Activated T-cell treated with anti-CD3 and anti-CD28 coated beads for 4 hours (primary cell): ENCODE results near the gene NR6A1.

Source experiments
- DNase-seq: peaks from one replicate; pipeline ENCODE4 v3.0.0-alpha.2; 2020

NR6A1 gene

DNA sequence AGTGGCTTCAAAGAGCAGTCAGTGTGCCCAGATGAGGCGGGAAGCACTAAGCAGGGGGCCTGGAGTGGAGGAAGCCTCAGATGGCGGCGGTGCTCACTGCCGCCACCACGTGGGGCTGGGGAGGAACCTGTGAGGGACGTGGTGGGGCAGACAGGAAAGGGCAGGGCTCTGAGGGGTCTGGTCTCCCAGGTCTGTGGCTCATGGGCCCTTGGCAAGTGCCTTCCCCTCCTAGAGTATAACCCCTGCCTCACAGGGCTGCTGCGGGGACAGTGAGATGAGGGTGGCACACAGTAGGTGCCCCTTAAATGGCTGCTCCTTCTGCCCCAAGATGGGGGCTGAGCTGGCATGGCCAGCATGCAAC lies 290.5 kb downstream of the NR6A1 start:
- no peak for DNase-seq

DNA sequence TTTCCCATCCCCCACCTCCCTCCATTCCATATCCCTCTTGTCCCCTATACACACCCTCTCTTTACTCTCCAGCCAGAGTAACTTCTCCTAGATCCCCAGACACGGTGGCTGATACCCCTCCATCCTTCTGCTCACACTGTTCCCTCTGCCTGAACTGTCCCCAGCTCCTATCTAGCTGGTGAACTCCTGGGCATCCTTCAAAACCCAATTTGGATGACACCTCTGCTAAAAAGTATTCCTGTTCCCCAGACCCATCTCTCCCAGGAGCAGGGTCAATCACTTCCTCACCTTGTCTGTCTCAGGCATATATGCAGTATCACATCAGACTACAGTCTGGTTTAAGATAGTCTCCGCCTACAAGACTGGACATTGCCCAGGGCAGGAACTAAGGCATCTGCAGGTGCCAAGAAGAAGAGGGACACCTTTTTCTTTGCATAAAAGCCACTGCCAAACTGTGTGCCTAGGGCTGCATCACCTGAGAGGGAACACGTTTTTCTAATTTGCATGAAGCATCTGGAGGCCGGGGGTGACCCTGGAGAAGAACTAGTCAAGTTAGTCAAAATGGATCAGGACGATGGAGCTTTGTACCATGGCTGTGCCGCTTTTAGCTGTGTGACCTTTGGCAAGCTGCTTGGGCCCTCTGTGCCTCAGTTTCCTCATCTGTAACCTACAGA lies 291.0 kb downstream of the NR6A1 start:
- no peak for DNase-seq

GRCh38 chr9:124479371-124479770 lies 291.7 kb downstream of the NR6A1 start:
- no peak for DNase-seq

- no peak for DNase-seq
These were observed 292.8 kb downstream of the NR6A1 start for GRCh38 chr9:124478354-124478753.

DNA sequence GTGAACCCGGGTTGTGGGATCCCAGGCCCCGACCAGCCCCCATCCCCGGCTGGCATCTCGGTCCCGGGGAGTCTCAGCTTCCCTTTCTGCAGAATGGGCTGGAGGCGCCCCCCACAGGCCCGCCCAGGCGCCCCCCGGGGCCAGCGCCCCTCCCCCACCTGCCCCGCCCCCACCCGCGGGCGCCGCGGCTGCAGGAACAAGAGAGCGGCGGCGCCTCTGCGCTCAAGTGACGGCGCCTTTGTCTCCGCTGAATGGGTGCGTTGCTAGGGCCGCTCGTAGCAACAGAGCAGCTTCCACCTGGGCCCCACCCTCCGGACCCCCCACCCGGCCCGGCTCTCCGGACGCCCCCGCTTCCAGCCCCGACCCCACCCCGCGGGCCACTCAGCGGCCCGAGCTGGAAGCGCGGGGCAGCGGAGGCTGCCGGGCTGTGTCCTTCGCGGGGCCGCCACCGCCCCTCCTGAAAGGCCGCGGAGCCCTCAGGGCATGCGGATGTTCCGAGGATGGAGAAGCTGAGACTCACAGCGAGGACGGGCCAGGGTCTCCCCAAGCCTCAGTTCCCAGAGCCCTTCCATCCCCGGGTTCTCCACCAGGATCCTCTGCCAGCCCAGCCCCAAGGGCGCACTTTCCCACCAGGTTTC lies 293.3 kb downstream of the NR6A1 start:
- no peak for DNase-seq

DNA sequence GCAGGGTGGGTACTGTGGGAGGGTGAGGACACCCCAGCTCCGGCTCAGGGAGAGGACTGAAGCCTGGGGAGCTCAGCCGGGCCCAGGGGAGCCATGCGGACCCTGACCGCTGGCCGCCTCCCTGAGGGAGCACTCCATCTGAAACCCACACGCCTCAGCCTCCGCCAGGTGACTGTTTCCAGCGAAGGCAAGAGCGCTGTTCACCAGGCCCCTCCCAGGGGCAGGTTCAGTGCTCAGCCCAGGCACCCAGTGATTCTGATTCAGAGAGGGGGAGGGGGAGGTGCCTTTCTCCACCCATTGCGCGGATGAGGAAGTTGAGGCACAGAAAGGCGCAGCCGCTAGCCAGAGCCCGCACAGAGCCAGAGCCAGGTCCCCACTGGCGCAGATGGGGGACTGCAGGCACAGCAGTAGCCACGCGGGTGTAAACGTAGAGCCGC lies 293.9 kb downstream of the NR6A1 start:
- no peak for DNase-seq

GRCh38 chr9:124475868-124476690 lies 295.0 kb downstream of the NR6A1 start:
- DNase-seq: no peak

DNA sequence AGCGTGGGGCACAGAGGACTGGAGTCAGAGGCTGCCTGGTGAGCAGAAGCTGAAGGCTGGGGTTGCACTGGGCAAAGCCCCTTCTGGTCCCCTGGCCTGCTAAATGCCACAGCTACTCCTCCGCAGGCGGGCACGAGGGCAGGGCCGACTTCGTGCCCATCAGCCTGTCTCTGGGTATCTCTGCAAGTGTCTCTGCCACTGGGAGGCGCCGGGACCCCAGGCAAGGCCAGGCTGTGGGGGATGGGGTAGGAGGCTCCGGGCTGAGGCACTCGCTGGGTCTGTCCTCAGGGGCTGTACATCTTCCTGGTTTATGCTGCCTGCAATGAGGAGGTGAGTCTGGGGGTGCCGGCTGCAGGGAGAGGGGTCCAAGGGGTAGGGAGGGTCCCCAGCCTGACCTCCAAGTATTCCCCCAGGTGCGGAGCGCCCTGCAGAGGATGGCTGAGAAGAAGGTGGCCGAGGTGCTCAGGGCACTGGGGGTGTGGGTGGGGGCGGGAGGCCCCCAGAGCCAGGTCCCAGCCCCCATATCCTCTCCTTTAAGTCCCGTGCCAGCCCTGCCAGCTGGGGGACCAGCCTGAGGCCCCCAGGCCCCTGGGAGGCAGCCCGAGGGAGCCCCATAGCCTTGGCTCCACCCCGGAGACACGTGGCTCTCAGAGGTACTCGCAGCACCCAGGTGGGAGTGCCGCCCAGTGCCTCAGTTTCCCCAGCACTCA lies 295.8 kb downstream of the NR6A1 start:
- no peak for DNase-seq

GRCh38 chr9:124474151-124474550 lies 297.0 kb downstream of the NR6A1 start:
- no peak for DNase-seq

GRCh38 chr9:124473310-124473709 lies 297.8 kb downstream of the NR6A1 start:
- DNase-seq: no peak

- DNase-seq: no peak
These were observed 298.3 kb downstream of the NR6A1 start for GRCh38 chr9:124472770-124473169.

DNA sequence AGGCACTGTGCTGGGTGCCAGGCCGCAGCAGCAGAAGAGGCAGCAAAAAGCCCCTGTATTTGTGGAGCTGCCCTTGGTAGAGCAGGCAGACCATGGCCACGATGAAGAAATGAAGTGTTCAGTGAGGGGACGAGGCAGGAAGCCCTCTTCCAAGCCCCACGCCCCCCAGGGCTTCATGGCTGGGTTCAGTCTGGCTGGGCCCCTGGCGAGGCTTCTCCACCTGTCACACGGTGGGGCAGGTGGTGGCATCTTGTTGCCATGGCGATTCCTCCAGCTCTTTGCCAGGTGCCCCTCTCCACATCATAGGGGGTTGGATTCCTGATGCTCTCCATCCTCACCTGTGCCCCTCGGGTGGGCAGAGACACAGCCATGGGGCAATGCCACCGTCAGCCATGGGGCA lies 299.4 kb downstream of the NR6A1 start:
- DNase-seq: no peak

DNA sequence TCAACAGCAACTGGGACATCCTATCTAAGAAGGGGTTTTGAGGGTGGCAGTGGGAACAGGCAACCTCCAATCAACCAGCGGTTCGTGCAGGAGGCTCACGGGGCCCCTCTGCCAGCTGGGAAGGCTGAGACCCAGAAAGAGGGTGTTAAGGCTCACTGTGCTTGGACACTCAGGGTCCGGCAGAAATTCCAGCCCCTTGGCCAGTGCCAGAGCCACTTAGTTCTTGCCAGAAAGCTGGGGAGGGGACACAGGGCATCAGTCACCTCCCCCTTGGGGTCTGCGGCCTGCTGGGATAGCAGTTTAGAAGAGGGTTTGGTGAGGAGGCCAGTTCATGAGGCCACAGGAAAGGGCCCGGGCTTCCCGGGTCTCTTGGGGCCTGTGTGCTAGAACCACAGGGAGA lies 300.4 kb downstream of the NR6A1 start:
- DNase-seq: no peak

DNA sequence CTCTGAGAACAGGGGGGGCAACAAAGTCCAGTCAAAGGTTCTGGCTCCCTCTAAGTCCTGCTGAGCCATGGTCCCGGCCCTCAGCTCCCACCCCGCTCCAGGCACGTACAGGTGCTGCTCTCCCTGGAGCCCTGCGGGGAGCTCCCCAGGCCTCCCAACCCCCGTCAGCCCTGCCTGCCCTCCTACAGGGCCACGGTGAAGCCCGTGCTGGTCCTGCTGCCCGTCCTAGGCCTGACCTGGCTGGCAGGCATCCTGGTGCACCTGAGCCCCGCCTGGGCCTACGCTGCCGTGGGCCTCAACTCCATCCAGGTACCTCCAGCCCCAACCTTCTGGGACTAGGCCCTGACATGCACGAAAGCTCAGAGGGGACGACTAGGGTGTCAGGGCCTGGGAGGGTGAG lies 300.8 kb downstream of the NR6A1 start:
- no peak for DNase-seq

DNA sequence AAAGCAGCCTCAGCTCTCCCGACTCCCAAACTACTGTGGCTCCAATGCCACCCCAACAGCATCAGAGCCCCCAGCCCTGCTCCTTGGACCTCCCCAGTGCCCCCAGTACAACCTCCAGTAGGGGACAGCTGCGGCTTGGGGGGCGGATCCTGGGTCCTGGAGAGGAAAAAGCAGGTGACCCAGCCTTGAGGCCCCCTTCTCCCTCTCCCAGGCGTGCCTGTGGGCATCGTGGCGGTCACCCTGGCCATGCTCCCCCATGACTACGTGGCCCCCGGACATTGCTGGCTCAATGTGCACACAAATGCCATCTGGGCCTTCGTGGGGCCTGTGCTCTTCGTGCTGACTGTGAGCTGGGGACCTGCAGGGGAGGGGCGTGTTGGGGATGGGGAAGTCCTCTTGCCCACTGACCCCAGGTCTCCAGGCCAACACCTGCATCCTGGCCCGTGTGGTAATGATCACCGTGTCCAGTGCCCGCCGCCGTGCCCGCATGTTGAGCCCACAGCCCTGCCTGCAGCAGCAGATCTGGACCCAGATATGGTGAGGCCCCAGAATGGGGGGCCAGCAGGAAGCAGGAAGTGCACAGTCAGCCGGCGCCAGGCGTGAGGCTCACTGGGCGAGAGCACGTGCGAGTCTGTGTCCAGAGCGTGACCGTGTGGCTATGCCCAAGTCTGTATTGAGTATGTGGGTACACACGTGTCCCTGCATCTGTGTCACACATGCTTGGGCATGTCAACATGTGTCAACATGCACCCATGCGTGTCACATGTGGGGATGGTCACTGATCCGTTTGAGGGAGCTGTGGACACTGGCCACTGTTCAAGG lies 301.9 kb downstream of the NR6A1 start:
- DNase-seq: no peak

DNA sequence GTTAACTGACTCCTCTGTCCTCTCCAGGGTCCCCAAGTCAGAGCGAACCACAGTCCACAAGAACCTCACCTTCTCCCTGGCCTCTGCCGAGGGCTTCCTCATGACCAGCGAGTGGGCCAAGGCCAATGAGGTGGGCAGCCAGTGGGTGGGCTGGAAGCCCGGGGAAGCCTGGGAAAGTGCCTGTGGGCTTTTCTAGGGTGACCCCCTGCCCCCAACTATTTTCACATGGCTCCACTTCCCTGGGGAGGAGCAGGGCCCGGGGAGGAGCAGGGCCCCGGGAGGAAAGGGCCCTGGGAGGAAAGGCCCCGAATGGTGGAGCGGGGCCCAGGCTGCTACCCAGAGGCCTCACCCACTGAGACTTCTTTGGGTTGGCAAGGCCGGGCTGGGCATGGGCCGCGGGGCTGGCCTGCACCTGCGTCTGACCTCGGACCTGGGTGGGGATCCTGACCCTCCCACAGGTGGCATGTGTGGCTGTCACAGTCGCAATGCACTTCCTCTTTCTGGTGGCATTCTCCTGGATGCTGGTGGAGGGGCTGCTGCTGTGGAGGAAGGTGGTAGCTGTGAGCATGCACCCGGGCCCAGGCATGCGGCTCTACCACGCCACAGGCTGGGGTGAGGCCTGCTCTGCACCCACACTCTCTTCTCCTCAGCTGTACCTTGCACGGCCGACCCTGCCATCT lies 302.9 kb downstream of the NR6A1 start:
- no peak for DNase-seq

DNA sequence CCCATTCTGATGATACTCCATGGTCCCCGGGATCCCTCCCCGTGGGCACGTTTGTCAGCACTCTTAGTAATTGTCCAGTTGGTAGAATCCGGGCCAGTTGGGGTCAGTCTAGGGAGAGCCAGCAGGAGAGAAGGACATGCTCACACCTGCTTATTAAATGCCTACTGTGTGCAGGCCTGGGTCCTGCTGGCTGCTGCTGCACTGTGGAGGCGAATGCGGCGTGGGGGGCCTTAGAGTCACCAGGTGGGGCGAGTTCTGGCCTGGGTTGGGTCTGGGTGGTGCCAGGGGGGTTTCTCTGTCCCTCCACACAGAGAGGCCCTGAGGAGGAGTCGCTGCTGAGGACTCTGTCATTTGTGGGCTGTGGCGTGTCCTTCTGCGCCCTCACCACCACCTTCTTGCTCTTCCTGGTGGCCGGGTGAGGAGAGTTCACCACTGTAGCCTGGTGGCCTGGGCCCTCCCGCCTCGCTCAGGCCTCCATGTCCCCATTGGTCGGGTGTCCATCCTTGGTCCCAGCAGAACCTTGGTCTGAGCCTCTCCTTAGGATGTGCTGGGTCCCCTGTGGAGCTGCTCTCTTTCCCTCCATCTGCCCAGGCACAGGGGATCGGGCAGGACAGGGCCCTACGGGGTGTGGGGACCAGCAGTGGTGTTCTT lies 303.6 kb downstream of the NR6A1 start:
- no peak for DNase-seq
